Measurements from ENCODE around the gene TNFSF8.

The TNFSF8 gene

DNA sequence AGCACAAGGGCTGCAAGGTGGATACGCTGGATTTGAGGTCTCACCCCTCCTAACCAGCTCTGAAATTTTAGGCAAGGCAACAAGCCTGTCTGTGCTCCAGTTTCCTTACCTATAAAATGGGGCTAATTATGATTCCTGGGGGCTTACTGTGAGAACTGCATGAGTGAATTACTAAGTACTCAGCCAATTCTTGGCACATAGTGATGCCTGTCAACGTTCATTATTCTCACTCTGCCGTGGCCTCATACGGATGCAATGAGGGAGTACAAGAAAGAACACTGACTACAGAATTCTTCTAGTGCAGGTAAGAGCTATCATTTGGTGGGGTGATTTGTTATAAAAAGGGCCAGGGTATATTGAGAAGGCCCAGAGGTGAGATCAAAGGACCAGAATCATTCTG is 16.7 kb downstream of the TNFSF8 start:
- no peak for TF ChIP-seq EP300 (IDR thresholded peaks at IDR 0.05; ENCODE audit: borderline replicate concordance)
- no peak for TF ChIP-seq NFIC (IDR thresholded peaks at IDR 0.05)
- no peak for TF ChIP-seq USF1 (IDR thresholded peaks at IDR 0.05)

- TF ChIP-seq EP300 (IDR thresholded peaks at IDR 0.05; ENCODE audit: borderline replicate concordance) (no peak), FOXM1 (IDR thresholded peaks at IDR 0.05; ENCODE audit: borderline replicate concordance, low read depth) (no peak), REST (IDR thresholded peaks at IDR 0.05; ENCODE audit: low read depth) (no peak), CREB1 (IDR thresholded peaks at IDR 0.05; ENCODE audit: low read depth) (no peak), TAF1 (IDR thresholded peaks at IDR 0.05; ENCODE audit: low read depth) (no peak), RAD21 (IDR thresholded peaks at IDR 0.05; ENCODE audit: low read depth) (no peak), NFIC (IDR thresholded peaks at IDR 0.05) (no peak), USF1 (IDR thresholded peaks at IDR 0.05) (no peak), TEAD4 (IDR thresholded peaks at IDR 0.05) (no peak), CEBPB (IDR thresholded peaks at IDR 0.05) (no peak), EGR1 (IDR thresholded peaks at IDR 0.05) (no peak), TCF12 (IDR thresholded peaks at IDR 0.05; ENCODE audit: low read depth) (no peak), ZBTB7A (IDR thresholded peaks at IDR 0.05; ENCODE audit: low read depth) (no peak), YY1 (IDR thresholded peaks at IDR 0.05; ENCODE audit: low read depth) (no peak)
- TF ChIP-seq, protein P1, sequence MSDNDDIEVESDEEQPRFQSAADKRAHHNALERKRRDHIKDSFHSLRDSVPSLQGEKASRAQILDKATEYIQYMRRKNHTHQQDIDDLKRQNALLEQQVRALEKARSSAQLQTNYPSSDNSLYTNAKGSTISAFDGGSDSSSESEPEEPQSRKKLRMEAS (IDR thresholded peaks at IDR 0.05), result no peak
Observed at GRCh38 chr9:114913217-114913616, 17.2 kb downstream of the TNFSF8 start.

DNA sequence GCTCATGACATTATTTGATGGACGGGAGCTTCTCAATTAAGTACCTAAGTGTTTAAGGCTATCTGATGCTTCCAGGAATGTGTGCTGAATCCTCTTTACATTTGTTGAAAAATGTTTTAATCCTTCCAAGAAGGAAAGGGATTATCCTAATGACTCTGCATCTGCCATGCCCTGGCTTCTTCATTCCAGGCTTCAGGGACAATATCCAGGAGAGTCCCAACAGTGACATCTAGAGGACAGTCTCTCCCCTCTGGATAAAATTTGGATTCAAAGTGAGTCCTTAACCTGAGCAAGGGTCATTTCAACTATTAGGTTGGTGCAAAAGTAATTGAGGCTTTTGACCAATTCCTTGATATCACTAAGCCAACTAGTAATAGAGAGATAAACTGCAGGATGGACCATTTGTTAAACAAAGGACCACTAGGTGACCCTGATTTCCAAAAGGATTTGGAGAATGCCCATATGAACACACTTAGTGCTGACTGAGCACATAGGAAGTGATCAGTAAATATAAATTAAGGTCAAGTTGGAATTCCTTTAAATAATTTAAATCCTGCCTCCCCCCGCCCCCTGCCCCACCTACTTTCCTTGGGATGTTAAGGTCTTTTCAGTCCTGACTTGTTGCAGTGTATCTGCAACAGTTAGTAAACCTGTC is 19.1 kb downstream of the TNFSF8 start:
- peak; percentile 88 for TF ChIP-seq RAD21 (IDR thresholded peaks at IDR 0.05; ENCODE audit: low read depth)
- no peak for TF ChIP-seq FOXM1 (IDR thresholded peaks at IDR 0.05; ENCODE audit: borderline replicate concordance, low read depth)

- TF ChIP-seq EGR1 (IDR thresholded peaks at IDR 0.05), result no peak
- TF ChIP-seq USF1 (IDR thresholded peaks at IDR 0.05), result no peak
- no peak for TF ChIP-seq YY1 (IDR thresholded peaks at IDR 0.05; ENCODE audit: low read depth)
- TF ChIP-seq TEAD4 (IDR thresholded peaks at IDR 0.05), result no peak
- TF ChIP-seq CREB1 (IDR thresholded peaks at IDR 0.05; ENCODE audit: low read depth), result no peak
- TF ChIP-seq TAF1 (IDR thresholded peaks at IDR 0.05; ENCODE audit: low read depth), result no peak
Observed at GRCh38 chr9:114910541-114910940, 19.9 kb downstream of the TNFSF8 start.

DNA sequence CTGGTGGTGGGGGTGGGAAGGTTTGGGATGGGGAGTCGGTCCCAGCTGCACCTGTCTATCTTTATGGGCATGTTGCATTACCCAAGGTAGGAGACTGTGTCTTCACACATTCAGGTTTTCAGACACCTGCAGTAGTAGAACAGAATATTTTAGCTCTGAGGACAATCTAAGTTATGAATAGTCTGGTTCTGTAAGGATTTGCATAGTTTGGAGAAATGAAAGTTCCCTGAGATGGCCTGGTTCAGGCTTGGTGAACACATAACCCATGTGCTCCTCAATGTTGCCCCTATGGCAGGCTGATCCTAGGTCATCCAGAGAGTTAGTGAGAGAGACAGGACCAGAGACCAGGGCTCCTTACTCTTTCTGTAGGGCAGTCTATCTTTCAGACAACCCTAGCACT is 20.7 kb downstream of the TNFSF8 start:
- TF ChIP-seq TCF12 (IDR thresholded peaks at IDR 0.05; ENCODE audit: low read depth) (no peak), CREB1 (IDR thresholded peaks at IDR 0.05; ENCODE audit: low read depth) (no peak), TAF1 (IDR thresholded peaks at IDR 0.05; ENCODE audit: low read depth) (no peak), FOXM1 (IDR thresholded peaks at IDR 0.05; ENCODE audit: borderline replicate concordance, low read depth) (no peak), YY1 (IDR thresholded peaks at IDR 0.05; ENCODE audit: low read depth) (no peak), NFIC (IDR thresholded peaks at IDR 0.05) (no peak), EP300 (IDR thresholded peaks at IDR 0.05; ENCODE audit: borderline replicate concordance) (no peak), RAD21 (IDR thresholded peaks at IDR 0.05; ENCODE audit: low read depth) (no peak), TEAD4 (IDR thresholded peaks at IDR 0.05) (no peak), USF1 (IDR thresholded peaks at IDR 0.05) (no peak), EGR1 (IDR thresholded peaks at IDR 0.05) (no peak), REST (IDR thresholded peaks at IDR 0.05; ENCODE audit: low read depth) (no peak), CEBPB (IDR thresholded peaks at IDR 0.05) (no peak), ZBTB7A (IDR thresholded peaks at IDR 0.05; ENCODE audit: low read depth) (no peak)
- TF ChIP-seq, protein P1 (IDR thresholded peaks at IDR 0.05), result no peak

Data from Ishikawa (cell line).